Mononuclear cell (primary cell): Measurements from ENCODE around the gene DEPP1. TPM values are rescaled to one million over a fixed set of nuclear protein-coding genes. Genes with fewer than 3 reads are reported as not detected.

ENCODE experiments used
- H3K27me3 ChIP-seq: 2 replicates; pipeline ENCODE4 v1.6.0; 2011; ENCODE audit warnings: low read length, control low read depth; ENCODE audit not compliant: insufficient read depth
- H3K4me1 ChIP-seq: 2 replicates; pipeline ENCODE4 v1.5.1; 2011; ENCODE audit warnings: mild to moderate bottlenecking, low read length, control low read depth; ENCODE audit not compliant: insufficient read depth
- H3K4me3 ChIP-seq: 2 replicates; pipeline ENCODE4 v1.5.1; 2011; ENCODE audit warnings: mild to moderate bottlenecking, low read length, moderate library complexity
- H3K9me3 ChIP-seq: 2 replicates; pipeline ENCODE4 v1.5.1; 2011; ENCODE audit warnings: low read depth, mild to moderate bottlenecking, control low read depth, low read length
- total RNA-seq: library from RNA; depleted of rRNA; stranded (reverse); fragments of >200 nt; gene quantifications from one replicate; pipeline ENCODE4 v1.2.3, GENCODE V29; 2012

DEPP1 gene
- total RNA-seq, 1 donor: 0.21 TPM

DNA sequence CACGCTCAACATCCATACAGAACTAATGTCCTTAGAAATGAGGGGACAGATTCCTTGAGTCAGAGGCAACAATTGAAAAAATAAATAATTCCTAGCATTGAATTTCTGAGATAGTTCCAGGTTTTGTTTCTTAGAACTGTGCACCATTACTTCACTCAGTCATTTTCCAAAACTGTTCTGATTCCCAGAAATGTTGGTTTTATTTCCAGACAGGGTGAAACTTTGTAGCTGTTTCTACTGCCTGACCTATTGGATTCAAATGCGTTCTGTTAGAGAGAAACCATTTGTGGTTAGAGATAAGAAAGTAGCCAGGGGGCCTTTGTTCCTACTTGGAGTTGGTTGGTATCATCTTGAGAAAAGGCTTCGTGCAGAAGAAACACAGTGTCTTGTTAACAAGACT lies 8.1 kb upstream of the DEPP1 start:
- no peaks in the 10 kb centered on the region for H3K27me3 ChIP-seq
- no peak overlapping the region for H3K4me3 ChIP-seq
- no peaks in the 10 kb centered on the region for H3K9me3 ChIP-seq
- H3K4me1 ChIP-seq: no peaks in the 10 kb centered on the region

GRCh38 chr10:44986179-44986578 lies 7.6 kb upstream of the DEPP1 start:
- Histone ChIP-seq H3K4me1 (no peaks in the 10 kb centered on the region), H3K27me3 (no peaks in the 10 kb centered on the region), H3K4me3 (no peak overlapping the region), H3K9me3 (no peaks in the 10 kb centered on the region)

GRCh38 chr10:44985175-44985681 lies 6.6 kb upstream of the DEPP1 start:
- H3K9me3 ChIP-seq: no peaks in the 10 kb centered on the region
- no peaks in the 10 kb centered on the region for H3K4me1 ChIP-seq
- H3K4me3 ChIP-seq: no peak overlapping the region
- no peaks in the 10 kb centered on the region for H3K27me3 ChIP-seq

DNA sequence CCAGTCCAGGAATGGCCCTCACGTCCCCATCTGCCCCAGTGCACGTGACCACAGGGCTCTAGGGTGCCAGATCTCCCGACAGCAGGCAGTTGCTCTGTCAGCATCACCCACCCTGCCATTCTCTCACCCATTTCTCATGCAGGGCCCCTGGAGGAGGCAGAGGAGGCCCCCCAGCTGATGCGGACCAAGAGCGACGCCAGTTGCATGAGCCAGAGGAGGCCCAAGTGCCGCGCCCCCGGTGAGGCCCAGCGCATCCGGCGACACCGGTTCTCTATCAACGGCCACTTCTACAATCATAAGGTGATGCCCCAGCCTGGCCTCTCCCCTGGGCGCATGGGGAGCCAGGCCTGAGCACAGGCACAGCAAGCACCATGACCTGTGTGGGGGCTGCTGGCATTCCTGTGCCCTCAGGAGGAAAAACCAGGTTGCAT lies 6.1 kb upstream of the DEPP1 start:
- H3K4me1 ChIP-seq: no peaks in the 10 kb centered on the region
- H3K27me3 ChIP-seq: no peaks in the 10 kb centered on the region
- H3K4me3 ChIP-seq: no peak overlapping the region

DNA sequence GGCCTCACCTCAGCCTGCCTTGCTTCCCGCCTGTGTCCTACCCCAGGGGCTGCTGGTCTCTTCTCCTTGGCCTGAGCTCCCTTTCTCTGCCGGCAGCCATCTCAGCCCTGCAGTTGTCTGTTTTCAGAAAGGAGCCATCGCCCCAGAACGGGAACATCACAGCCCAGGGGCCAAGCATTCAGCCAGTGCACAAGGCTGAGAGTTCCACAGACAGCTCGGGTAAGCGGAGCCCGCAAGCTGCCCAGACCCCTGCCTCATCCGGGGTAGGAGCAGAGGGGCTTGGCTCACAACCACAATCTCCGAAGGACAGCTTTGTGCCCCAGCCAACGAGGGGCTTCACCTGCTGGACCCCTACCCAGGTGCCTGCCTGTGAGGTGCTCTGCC lies 5.3 kb upstream of the DEPP1 start:
- no peak overlapping the region for H3K4me3 ChIP-seq
- peaks cover 2% of the 10 kb centered on the region for H3K4me1 ChIP-seq
- H3K27me3 ChIP-seq: no peaks in the 10 kb centered on the region
- no peaks in the 10 kb centered on the region for H3K9me3 ChIP-seq

More for the DNA sequence above, 6.1 kb upstream of the DEPP1 start:
- H3K9me3 ChIP-seq: no peaks in the 10 kb centered on the region

DNA sequence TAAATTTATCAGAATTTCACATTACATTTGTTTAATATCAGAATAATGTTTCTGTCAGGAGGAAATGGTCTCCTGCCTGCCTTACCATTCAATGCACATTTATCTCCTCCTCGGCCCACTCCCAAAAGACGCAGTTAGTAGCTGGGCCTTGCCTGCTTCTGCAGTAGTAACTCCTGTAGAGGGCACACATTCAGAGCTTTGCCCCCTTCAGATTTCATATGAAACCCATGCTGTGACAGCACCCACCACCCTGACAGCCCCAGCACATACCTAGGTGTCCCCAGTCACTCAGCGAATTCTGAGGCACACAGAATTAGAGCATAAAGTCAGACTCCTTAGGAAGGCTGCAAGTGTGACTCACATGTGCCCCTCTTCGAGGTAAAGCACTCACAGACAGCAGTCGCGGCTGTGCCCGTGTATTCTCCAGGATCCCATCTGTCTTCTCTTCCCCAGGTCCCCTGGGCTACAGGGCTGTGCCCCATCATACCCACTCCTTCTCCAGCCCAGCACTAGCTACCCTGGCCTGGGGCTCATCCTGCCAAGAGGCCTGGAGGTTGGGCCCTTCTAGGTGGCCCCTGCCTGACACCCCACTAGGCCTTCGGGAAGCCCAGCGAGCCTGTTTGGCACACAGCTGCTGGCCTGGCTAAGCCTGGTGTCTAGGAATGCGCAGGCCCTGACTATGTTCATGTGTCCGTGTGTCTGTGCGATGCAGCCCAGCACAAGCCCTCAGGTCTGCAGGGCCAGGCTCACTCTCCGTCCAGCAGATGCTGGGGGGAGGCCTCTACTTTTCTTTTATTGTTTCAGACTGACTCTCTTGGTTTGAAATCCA lies 4.7 kb upstream of the DEPP1 start:
- peaks cover 7% of the 10 kb centered on the region for H3K4me1 ChIP-seq
- H3K9me3 ChIP-seq: no peaks in the 10 kb centered on the region
- H3K27me3 ChIP-seq: no peaks in the 10 kb centered on the region
- H3K4me3 ChIP-seq: no peak overlapping the region

DNA sequence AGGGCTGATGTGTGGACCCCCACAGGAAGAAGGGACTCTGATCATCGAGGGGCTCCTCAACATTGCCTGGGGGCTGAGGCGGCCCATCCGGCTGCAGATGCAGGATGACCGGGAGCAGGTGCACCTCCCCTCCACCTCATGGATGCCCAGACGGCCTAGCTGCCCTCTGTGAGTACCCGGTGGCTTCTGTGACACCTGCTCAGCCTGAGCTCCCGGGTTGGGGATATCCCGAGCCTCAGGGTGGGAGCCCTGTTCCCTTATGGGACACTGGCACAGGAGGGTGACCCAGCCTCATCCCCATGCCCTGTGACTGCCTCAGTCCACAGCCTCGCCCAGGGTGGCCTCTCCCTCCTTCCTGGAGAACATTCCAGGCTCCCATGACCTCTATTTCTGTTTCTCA lies 3.9 kb upstream of the DEPP1 start:
- Histone ChIP-seq H3K4me1 (peaks cover 15% of the 10 kb centered on the region), H3K27me3 (no peaks in the 10 kb centered on the region), H3K4me3 (no peak overlapping the region), H3K9me3 (no peaks in the 10 kb centered on the region)

GRCh38 chr10:44982114-44982460 lies 3.5 kb upstream of the DEPP1 start:
- Histone ChIP-seq H3K9me3 (no peaks in the 10 kb centered on the region), H3K4me1 (peaks cover 17% of the 10 kb centered on the region), H3K27me3 (no peaks in the 10 kb centered on the region), H3K4me3 (no peak overlapping the region)

DNA sequence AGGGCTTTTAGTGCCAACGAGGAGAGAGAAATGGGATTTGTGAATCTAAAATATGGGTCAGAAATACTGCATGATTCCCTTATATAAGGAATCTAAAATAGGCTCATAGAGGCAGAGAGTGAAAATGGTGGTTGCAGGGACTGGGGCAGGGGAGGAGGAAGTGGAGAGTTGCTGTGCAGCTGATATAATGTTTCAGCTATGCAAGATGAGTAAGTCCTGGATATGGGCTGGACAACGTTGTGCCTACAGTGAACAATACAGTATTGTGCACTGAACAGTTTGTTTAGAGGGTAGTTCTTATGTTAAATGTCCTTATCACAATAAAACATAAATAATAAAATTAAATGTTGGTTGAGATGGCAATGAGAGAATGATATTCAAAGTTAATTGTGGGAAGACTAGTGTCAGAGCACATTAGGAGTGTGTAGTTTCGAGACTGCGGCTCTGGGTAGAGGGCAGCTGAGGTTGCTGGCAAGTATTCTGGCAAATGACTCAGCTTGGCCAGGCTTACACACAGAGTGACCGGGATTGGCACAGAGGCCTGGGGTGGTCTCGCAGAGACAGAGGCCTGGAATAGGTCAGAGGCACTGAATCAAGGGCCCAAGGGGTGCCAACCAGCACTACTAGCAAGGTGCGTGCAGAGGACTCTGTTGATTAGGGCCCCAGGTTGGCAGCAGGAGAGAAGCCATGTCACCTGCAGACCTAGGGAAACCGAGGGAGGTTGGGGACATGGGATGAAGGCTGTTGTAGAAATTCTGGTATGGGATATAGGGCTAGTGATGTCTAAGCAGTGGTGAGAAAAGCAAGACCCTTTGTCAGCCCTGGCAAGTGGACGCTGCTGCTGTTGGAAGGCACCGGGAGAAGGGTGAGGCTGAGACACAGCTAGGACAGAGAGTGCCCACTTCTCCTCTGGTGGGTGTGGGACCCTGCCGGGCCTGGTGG lies 2.8 kb upstream of the DEPP1 start:
- no peaks in the 10 kb centered on the region for H3K27me3 ChIP-seq
- peaks cover 17% of the 10 kb centered on the region for H3K4me1 ChIP-seq
- H3K9me3 ChIP-seq: no peaks in the 10 kb centered on the region
- no peak overlapping the region for H3K4me3 ChIP-seq

GRCh38 chr10:44980309-44981171 lies 1.9 kb upstream of the DEPP1 start:
- H3K4me3 ChIP-seq: no peak overlapping the region
- H3K9me3 ChIP-seq: no peaks in the 10 kb centered on the region
- H3K4me1 ChIP-seq: peaks cover 17% of the 10 kb centered on the region
- H3K27me3 ChIP-seq: no peaks in the 10 kb centered on the region

GRCh38 chr10:44979281-44980191 lies 927 bp upstream of the DEPP1 start:
- H3K9me3 ChIP-seq: no peaks in the 10 kb centered on the region
- H3K4me3 ChIP-seq: no peak overlapping the region
- peaks cover 24% of the 10 kb centered on the region for H3K4me1 ChIP-seq
- no peaks in the 10 kb centered on the region for H3K27me3 ChIP-seq

DNA sequence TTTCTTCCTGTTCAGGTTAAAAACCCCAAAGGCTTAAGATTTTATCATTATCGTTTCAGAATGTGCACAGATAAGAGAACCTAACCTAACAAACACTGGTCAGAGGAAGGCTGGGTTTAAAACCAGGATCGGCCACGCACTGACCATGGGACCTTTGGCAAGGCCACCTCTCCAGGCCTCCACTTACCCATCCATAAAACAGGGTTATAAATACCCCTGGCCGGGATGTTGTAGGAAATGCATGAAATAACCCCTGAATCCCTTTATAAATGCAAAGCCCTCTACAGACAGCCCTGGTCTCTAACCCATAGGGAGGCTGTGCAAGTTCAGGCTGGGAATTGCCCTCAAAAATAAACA lies 418 bp downstream of the DEPP1 start:
- Histone ChIP-seq H3K9me3 (no peaks in the 10 kb centered on the region), H3K4me1 (peaks cover 37% of the 10 kb centered on the region), H3K27me3 (no peaks in the 10 kb centered on the region), H3K4me3 (no peak overlapping the region)

DNA sequence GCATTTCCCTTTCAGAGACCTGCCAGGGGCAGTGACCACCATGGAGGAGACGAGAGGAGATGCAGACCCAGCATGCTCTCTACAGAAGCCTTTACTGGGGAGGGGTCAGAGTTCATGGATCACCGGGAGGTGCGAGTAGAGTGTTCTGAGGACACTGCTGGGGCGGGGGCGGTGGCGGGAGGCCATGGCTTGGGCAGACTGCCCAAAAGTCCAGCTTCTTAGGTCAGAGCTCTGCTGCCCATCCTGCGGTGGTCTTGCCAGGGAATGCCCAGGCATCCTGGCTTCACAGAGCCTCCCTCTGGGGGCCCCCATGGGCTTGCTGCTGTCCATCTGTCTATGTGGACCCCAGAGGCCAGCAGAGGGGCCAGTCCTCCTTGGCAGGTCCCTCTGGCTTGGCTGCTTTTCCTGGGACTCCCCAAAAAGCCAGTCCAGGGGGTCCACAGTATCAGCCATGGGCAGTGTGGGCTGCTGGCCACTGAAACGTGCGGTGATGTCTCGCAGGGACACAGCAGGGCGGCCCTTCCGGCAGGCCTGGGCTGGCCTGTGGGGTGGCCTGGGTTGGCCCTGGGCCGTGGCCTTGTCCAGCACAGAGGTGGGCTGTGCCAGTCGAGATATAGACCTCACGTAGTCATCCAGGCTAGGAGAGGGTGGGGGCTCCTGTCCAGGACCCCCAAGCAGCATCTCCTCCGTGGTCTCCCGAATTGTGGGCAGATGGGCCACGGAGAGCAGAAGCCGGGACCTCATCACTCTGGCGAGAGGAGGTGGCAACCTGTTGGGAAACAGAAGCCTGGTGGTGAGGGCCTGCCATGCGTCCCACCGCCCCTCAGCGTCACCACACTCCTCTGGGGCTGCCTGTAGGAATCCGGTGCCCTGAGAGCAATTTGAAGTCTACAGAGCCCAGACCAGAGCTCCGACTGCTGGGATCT lies 1.1 kb downstream of the DEPP1 start:
- H3K9me3 ChIP-seq: no peaks in the 10 kb centered on the region
- no peak overlapping the region for H3K4me3 ChIP-seq
- no peaks in the 10 kb centered on the region for H3K27me3 ChIP-seq
- H3K4me1 ChIP-seq: peaks cover 43% of the 10 kb centered on the region
